SK-N-SH (cell line): ENCODE measurements around the gene MMP8.

Experiments
- GABPA ChIP-seq: IDR thresholded peaks from 2 replicates; pipeline ENCODE4 v1.4.0; 2012; ENCODE audit warnings: low read depth, mild to moderate bottlenecking
- NFIC ChIP-seq: IDR thresholded peaks from 2 replicates; pipeline ENCODE4 v1.4.0; 2012; ENCODE audit warnings: borderline replicate concordance
- POLR2AphosphoS5 ChIP-seq: IDR thresholded peaks from 2 replicates; pipeline ENCODE4 v1.6.1; 2012; ENCODE audit warnings: low read depth, low read length
- RCOR1 ChIP-seq: fragments of 150-350 bp; IDR thresholded peaks from 2 replicates; pipeline ENCODE4 v1.6.1; 2017; ENCODE audit warnings: antibody characterized with exemption, low read length
- RFX5 ChIP-seq: IDR thresholded peaks from 2 replicates; pipeline ENCODE4 v1.6.1; 2012; ENCODE audit warnings: mild to moderate bottlenecking, improper control_type of control experiment, low read length
- RXRA ChIP-seq: IDR thresholded peaks from 2 replicates; pipeline ENCODE4 v1.4.0; 2012; ENCODE audit warnings: low read depth, mild to moderate bottlenecking, borderline replicate concordance
- SMC3 ChIP-seq: IDR thresholded peaks from 2 replicates; pipeline ENCODE4 v1.6.1; 2012; ENCODE audit warnings: low read depth, low read length, improper control_type of control experiment
- TAF1 ChIP-seq: IDR thresholded peaks from 2 replicates; pipeline ENCODE4 v1.6.1; 2012; ENCODE audit warnings: low read depth, mild to moderate bottlenecking, low read length, moderate library complexity, borderline replicate concordance
- TCF12 ChIP-seq: IDR thresholded peaks from 2 replicates; pipeline ENCODE4 v1.4.0; 2012
- TEAD4 ChIP-seq: IDR thresholded peaks from 2 replicates; pipeline ENCODE4 v1.4.0; 2012; ENCODE audit warnings: mild to moderate bottlenecking, borderline replicate concordance; ENCODE audit not compliant: insufficient read depth
- TF ChIP-seq, protein P1 (sequence below): fragments of 200-600 bp; sonication (generic); IDR thresholded peaks from 2 replicates; pipeline ENCODE4 v1.6.1; 2017; ENCODE audit warnings: antibody characterized with exemption, mild to moderate bottlenecking, moderate library complexity

DNA sequence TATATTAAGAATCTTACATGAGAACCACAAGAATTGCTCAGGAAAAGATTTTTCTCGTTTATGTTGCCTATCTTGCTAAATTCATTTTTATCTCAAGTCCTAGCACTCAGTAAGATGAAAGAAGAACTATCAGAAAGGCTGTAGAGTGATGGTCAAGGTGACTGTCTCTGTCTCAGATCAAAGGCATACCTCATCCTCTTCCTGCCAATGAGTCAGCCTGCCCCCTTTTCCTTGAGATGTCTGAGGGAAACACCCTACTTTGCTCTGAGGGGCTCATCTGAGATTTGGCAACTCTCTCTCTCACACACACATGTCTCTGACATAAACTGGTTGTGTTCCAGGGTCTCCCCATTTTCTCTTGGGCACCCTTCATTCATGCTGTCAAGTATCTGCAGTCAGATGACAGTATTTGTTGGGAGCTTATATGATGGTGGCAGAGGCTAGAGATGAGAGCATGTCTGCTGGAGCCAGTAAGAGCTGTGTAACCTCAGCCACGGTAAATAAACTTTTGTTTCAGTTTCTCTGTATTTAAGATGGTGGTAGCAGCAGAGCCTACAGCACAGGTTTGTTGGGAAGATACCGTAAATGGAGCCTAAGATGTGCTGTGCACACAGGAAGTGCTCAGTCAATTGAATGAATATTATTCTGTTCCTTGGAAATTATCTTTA is 20.8 kb downstream of the MMP8 start:
- TF ChIP-seq POLR2AphosphoS5 (no peak), TCF12 (no peak), RFX5 (no peak), SMC3 (no peak), RCOR1 (no peak), TAF1 (no peak), RXRA (no peak), TEAD4 (no peak), GABPA (no peak), NFIC (no peak)
- TF ChIP-seq, protein P1, sequence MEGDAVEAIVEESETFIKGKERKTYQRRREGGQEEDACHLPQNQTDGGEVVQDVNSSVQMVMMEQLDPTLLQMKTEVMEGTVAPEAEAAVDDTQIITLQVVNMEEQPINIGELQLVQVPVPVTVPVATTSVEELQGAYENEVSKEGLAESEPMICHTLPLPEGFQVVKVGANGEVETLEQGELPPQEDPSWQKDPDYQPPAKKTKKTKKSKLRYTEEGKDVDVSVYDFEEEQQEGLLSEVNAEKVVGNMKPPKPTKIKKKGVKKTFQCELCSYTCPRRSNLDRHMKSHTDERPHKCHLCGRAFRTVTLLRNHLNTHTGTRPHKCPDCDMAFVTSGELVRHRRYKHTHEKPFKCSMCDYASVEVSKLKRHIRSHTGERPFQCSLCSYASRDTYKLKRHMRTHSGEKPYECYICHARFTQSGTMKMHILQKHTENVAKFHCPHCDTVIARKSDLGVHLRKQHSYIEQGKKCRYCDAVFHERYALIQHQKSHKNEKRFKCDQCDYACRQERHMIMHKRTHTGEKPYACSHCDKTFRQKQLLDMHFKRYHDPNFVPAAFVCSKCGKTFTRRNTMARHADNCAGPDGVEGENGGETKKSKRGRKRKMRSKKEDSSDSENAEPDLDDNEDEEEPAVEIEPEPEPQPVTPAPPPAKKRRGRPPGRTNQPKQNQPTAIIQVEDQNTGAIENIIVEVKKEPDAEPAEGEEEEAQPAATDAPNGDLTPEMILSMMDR: no peak
